SH-SY5Y (cell line): ENCODE data around the gene IGF1R.

ENCODE experiments used
- GATA2 ChIP-seq: IDR thresholded peaks from 2 replicates; pipeline ENCODE4 v1.6.1; 2011; ENCODE audit warnings: mild to moderate bottlenecking, low read depth, low read length
- GATA3 ChIP-seq: IDR thresholded peaks from 2 replicates; pipeline ENCODE4 v1.6.1; 2011; ENCODE audit warnings: low read depth, mild to moderate bottlenecking, low read length, moderate library complexity

IGF1R gene

GRCh38 chr15:98796685-98797357 lies 148.5 kb downstream of the IGF1R start:
- no peak for TF ChIP-seq GATA2
- TF ChIP-seq GATA3, result no peak

GRCh38 chr15:98798375-98798893 lies 150.1 kb downstream of the IGF1R start:
- TF ChIP-seq GATA2 (no peak), GATA3 (no peak)

GRCh38 chr15:98799461-98800390 lies 151.4 kb downstream of the IGF1R start:
- TF ChIP-seq GATA3, result no peak
- TF ChIP-seq GATA2, result no peak

GRCh38 chr15:98800437-98801233 lies 152.3 kb downstream of the IGF1R start:
- no peak for TF ChIP-seq GATA3
- TF ChIP-seq GATA2, result no peak

- TF ChIP-seq GATA2 (no peak), GATA3 (no peak)
Observed at GRCh38 chr15:98801234-98801561, 152.9 kb downstream of the IGF1R start.

GRCh38 chr15:98802187-98802586 lies 153.8 kb downstream of the IGF1R start:
- TF ChIP-seq GATA2, result no peak
- no peak for TF ChIP-seq GATA3

GRCh38 chr15:98803228-98804056 lies 155.1 kb downstream of the IGF1R start:
- TF ChIP-seq GATA2 (no peak), GATA3 (no peak)

GRCh38 chr15:98804057-98804380 lies 155.7 kb downstream of the IGF1R start:
- TF ChIP-seq GATA3, result no peak
- TF ChIP-seq GATA2, result no peak

GRCh38 chr15:98805434-98806274 lies 157.3 kb downstream of the IGF1R start:
- no peak for TF ChIP-seq GATA3
- no peak for TF ChIP-seq GATA2

GRCh38 chr15:98806275-98806895 lies 158.0 kb downstream of the IGF1R start:
- TF ChIP-seq GATA2 (no peak), GATA3 (no peak)

GRCh38 chr15:98807262-98807661 lies 158.9 kb downstream of the IGF1R start:
- TF ChIP-seq GATA3, result no peak
- no peak for TF ChIP-seq GATA2

- no peak for TF ChIP-seq GATA3
- TF ChIP-seq GATA2, result no peak
Observed at GRCh38 chr15:98809273-98809672, 160.9 kb downstream of the IGF1R start.
